Neutrophil (primary cell): ENCODE measurements around the gene PKNOX1.

Experiments
- H3K27ac ChIP-seq: fragments of 200-600 bp; sonication (generic); 2 replicates; pipeline ENCODE4 v1.5.1; 2016; ENCODE audit warnings: mild to moderate bottlenecking, moderate library complexity
- H3K27me3 ChIP-seq: fragments of 200-600 bp; sonication (generic); 2 replicates; pipeline ENCODE4 v1.6.0; 2016; ENCODE audit warnings: mild to moderate bottlenecking
- H3K36me3 ChIP-seq: fragments of 200-600 bp; sonication (generic); 2 replicates; pipeline ENCODE4 v1.5.1; 2017
- H3K4me1 ChIP-seq, 2 experiments: fragments of 200-600 bp in 1 of 2; sonication (generic) in 1 of 2; 1 replicate in 1 of 2; 2 replicates in 1 of 2; pipeline versions ENCODE4 v1.5.1 to v1.6.1; 2013 to 2016; ENCODE audit warnings: low read depth in 1 of 2, low read length in 1 of 2, mild to moderate bottlenecking in 1 of 2, moderate library complexity in 1 of 2; ENCODE audit not compliant: control insufficient read depth in 1 of 2, insufficient read depth in 1 of 2
- H3K4me3 ChIP-seq, 2 experiments: fragments of 200-600 bp in 1 of 2; sonication (generic) in 1 of 2; 1 replicate in 1 of 2; 2 replicates in 1 of 2; pipeline ENCODE4 v1.5.1; 2013 to 2016; ENCODE audit warnings: low read depth in 1 of 2, low read length in 1 of 2, mild to moderate bottlenecking in 1 of 2, moderate library complexity in 1 of 2
- H3K9me3 ChIP-seq: fragments of 200-600 bp; sonication (generic); 2 replicates; pipeline ENCODE4 v1.5.1; 2016
- TF ChIP-seq, protein P1 (sequence below): fragments of 200-600 bp; sonication (generic); IDR thresholded peaks from 2 replicates; pipeline ENCODE4 v1.5.1; 2016; ENCODE audit warnings: antibody characterized with exemption

Gene PKNOX1

DNA sequence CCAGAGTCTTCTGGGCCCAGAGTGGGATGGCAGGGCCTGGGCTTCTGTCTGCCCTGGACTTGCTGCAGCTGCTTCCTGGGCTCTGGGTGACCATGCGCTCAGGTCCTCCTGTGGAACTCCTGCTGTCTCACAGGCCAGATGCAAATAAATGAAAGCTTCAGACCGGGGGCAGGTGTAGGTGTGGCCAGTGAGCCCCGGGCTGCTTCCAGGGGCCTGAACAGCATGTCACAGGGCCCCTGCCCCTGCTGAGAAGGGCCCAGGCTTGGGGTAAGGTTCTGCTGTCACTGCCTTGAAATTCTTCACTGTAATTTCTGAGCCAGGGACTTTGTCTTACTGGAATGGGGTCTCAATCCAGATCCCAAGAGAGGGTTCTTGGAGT, 2.5 kb upstream of the PKNOX1 start:
- Histone ChIP-seq H3K9me3 (no peaks in the 10 kb centered on the region), H3K36me3 (no peaks in the 10 kb centered on the region), H3K4me1 (peaks cover 20 to 23% of the 10 kb centered on the region in 2 experiments), H3K27me3 (no peaks in the 10 kb centered on the region), H3K27ac (no peak overlapping the region), H3K4me3 (no peak overlapping the region)
- TF ChIP-seq, protein P1, sequence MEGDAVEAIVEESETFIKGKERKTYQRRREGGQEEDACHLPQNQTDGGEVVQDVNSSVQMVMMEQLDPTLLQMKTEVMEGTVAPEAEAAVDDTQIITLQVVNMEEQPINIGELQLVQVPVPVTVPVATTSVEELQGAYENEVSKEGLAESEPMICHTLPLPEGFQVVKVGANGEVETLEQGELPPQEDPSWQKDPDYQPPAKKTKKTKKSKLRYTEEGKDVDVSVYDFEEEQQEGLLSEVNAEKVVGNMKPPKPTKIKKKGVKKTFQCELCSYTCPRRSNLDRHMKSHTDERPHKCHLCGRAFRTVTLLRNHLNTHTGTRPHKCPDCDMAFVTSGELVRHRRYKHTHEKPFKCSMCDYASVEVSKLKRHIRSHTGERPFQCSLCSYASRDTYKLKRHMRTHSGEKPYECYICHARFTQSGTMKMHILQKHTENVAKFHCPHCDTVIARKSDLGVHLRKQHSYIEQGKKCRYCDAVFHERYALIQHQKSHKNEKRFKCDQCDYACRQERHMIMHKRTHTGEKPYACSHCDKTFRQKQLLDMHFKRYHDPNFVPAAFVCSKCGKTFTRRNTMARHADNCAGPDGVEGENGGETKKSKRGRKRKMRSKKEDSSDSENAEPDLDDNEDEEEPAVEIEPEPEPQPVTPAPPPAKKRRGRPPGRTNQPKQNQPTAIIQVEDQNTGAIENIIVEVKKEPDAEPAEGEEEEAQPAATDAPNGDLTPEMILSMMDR: no peak

DNA sequence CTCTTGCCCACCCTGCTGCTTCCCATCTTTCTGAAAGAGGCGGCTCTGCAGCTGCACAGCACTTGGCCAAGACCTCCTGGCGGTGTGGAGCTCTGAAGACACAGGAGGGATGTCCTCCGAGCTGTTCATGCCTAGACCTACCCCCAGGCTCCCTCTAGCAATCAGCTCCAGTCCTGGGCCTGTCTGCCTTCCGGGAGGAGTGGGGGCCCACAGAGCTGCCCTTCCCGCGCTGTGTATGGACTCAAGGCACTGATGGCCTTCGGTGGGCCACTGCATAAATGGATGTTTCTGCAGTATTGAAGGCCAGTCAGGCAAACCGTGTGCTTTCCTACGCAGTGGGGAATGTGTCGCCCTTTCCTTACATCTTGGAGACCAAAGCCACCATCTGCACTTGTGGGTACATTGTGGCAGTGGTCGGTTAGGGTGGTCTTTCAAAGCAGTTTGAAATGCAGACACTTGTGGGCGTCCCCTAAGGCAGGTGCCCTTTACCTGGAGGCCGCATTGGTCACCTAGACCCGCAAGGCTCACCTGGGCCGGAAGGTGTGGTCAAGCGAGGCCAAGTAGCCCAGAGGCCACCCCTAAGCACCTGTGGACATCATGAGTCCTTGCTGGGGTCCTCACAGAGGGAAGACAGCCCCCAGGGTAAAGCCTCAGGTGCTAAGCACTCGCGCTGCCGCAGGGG, 912 bp upstream of the PKNOX1 start:
- no peaks in the 10 kb centered on the region for H3K9me3 ChIP-seq
- no peaks in the 10 kb centered on the region for H3K36me3 ChIP-seq
- H3K27ac ChIP-seq: peak overlapping the region; percentile 99
- no peaks in the 10 kb centered on the region for H3K27me3 ChIP-seq
- H3K4me3 ChIP-seq: peak overlapping the region; percentile 74 to 87
- TF ChIP-seq, protein P1: no peak
- H3K4me1 ChIP-seq: peaks cover 20 to 25% of the 10 kb centered on the region in 2 experiments

DNA sequence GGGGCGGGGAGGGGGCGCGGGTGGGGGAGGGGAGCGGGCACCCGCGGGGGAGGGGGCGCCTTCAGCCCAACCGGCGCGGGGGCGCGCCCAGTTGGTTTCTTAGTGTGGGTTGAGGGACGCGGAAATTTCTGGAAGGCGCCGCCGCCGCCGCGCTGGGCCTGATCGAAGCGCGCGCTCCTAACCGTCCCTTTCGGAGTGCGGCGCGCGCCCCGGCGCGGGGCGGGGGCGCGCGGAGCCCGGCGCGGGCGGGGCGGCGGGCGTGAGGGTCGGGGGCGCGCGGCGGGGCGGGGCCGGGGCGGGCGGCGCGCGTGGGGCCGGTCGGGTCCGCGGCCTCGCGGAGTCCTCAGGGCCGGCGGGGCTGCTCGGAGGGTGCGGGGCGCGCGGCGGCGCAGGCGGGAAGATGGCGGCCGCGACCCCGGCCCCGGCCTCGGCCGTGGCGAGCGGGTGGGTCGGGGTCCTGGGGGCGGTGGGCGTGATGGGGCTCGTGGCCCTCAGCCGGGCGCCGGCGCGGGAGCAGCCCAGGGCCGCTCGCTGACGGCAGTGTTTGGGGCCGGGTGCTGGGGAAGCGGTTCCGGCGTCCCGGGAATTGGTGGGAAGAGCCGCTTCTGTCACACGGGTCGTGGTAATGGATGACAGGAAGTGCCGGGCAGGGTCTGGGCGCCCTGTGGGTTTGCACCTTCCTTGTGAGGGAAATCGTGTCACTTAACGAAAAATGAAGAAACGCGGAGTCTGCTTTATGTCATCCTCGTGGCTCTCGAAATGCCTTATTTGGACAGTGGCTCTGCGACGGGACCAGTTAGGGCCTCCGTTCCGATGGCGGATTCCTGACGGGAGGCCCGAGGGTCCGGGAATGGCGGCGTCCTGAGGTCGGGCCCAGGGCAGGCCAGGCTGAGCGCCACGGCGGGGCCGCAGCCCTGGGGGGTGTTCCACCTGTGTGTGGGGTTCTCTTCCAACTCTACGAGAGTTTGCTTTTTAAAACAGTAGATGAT, 764 bp downstream of the PKNOX1 start:
- Histone ChIP-seq H3K27ac (peak overlapping the region; percentile 99), H3K9me3 (no peaks in the 10 kb centered on the region), H3K4me1 (peaks cover 20 to 25% of the 10 kb centered on the region in 2 experiments), H3K36me3 (peaks cover 8% of the 10 kb centered on the region), H3K4me3 (peak overlapping the region; percentile 74 to 76), H3K27me3 (no peaks in the 10 kb centered on the region)
- TF ChIP-seq, protein P1: no peak

DNA sequence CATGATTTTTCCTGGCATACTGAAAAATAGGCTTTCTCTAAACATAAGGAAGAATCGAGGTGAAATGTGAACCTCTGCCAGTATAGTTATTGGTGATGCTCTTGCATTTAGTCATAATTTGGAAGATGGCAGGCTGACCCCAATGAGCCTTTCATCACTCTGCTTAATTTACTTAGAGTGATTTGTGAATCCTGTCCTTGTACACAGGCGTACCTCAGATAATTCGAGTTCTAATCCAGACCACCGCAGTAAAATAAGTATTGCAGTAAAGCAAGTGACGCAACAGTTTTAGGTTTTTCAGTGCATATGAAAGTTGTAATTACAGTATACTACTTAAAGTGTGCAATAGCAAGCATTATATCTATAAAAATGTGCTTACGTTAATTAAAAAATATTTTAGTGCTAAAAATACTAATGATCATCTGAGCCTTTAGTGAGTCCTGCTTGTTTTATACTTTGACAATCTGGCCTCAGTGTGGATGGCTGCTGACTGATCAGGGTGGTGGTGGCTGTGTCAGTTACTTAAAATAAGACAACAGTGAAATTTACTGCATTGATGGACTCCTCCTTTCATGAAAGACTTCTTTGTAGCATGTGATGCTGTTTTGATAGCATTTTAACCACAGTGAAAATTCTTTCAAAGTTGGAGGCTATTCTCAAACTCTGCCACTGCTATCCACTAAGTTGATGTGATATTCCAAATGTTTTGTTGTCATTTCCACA, 1.7 kb downstream of the PKNOX1 start:
- peak overlapping the region; percentile 68 to 76 for H3K4me3 ChIP-seq
- H3K36me3 ChIP-seq: peaks cover 8% of the 10 kb centered on the region
- H3K9me3 ChIP-seq: no peaks in the 10 kb centered on the region
- peak overlapping the region; percentile 99 for H3K27ac ChIP-seq
- H3K4me1 ChIP-seq: peaks cover 23 to 29% of the 10 kb centered on the region in 2 experiments
- no peaks in the 10 kb centered on the region for H3K27me3 ChIP-seq
- TF ChIP-seq, protein P1: no peak
